RWPE2 (cell line): ENCODE measurements around the gene LBH.

Experiments used
- ATAC-seq: fragments of 200-7000 bp; cut with Tn5 transposase; 3 replicates; pipeline ENCODE4 v1.9.1; 2021; ENCODE audit warnings: low read depth
- DNase-seq: peaks from one replicate; pipeline ENCODE4 v3.0.0-alpha.2; 2020; ENCODE audit warnings: low spot score
- H3K27ac ChIP-seq: fragments of 450-650 bp; 2 replicates; pipeline ENCODE4 v1.5.1; 2017; ENCODE audit warnings: mild to moderate bottlenecking; ENCODE audit not compliant: poor library complexity, severe bottlenecking
- H3K27me3 ChIP-seq: fragments of 250-450 bp; sonication (Bioruptor Pico); 2 replicates; pipeline ENCODE4 v1.5.1; 2021; ENCODE audit warnings: mild to moderate bottlenecking, moderate library complexity; ENCODE audit not compliant: insufficient read depth, poor library complexity, severe bottlenecking
- H3K36me3 ChIP-seq: fragments of 250-450 bp; sonication (Bioruptor Pico); 2 replicates; pipeline ENCODE4 v1.5.1; 2020; ENCODE audit warnings: low read depth, mild to moderate bottlenecking, moderate library complexity
- H3K4me1 ChIP-seq: fragments of 250-450 bp; sonication (Bioruptor Pico); 2 replicates; pipeline ENCODE4 v1.5.1; 2021; ENCODE audit warnings: mild to moderate bottlenecking, moderate library complexity; ENCODE audit not compliant: insufficient read depth, poor library complexity, severe bottlenecking
- H3K4me3 ChIP-seq: fragments of 250-450 bp; sonication (Bioruptor Pico); 2 replicates; pipeline ENCODE4 v1.5.1; 2021; ENCODE audit warnings: mild to moderate bottlenecking, moderate library complexity; ENCODE audit not compliant: severe bottlenecking
- H3K9me3 ChIP-seq: fragments of 250-450 bp; sonication (Bioruptor Pico); 2 replicates; pipeline ENCODE4 v1.5.1; 2021; ENCODE audit warnings: mild to moderate bottlenecking, moderate library complexity; ENCODE audit not compliant: severe bottlenecking
- CTCF ChIP-seq: fragments of 450-650 bp; IDR thresholded peaks from one replicate; pipeline ENCODE4 v1.5.1; 2017; ENCODE audit warnings: mild to moderate bottlenecking, moderate library complexity; ENCODE audit not compliant: poor library complexity, severe bottlenecking

LBH gene

GRCh38 chr2:30191107-30191506, 40.2 kb upstream of the LBH start:
- Histone ChIP-seq H3K27ac (no peak overlapping the region), H3K4me3 (no peak overlapping the region), H3K4me1 (no peaks in the 10 kb centered on the region), H3K9me3 (no peaks in the 10 kb centered on the region), H3K36me3 (no peaks in the 10 kb centered on the region), H3K27me3 (no peaks in the 10 kb centered on the region)
- no peak for DNase-seq
- TF ChIP-seq CTCF: no peak
- ATAC-seq: no peak

GRCh38 chr2:30191819-30192271, 39.5 kb upstream of the LBH start:
- ATAC-seq (no peak), DNase-seq (no peak)
- no peaks in the 10 kb centered on the region for H3K4me1 ChIP-seq
- H3K9me3 ChIP-seq: no peaks in the 10 kb centered on the region
- no peaks in the 10 kb centered on the region for H3K36me3 ChIP-seq
- H3K27me3 ChIP-seq: no peaks in the 10 kb centered on the region
- TF ChIP-seq CTCF: no peak
- H3K4me3 ChIP-seq: no peak overlapping the region
- H3K27ac ChIP-seq: no peak overlapping the region

GRCh38 chr2:30192314-30192713, 39.0 kb upstream of the LBH start:
- TF ChIP-seq CTCF: no peak
- Histone ChIP-seq H3K27me3 (no peaks in the 10 kb centered on the region), H3K9me3 (no peaks in the 10 kb centered on the region), H3K4me1 (no peaks in the 10 kb centered on the region), H3K4me3 (no peak overlapping the region), H3K36me3 (no peaks in the 10 kb centered on the region), H3K27ac (no peak overlapping the region)
- ATAC-seq (no peak), DNase-seq (no peak)

- no peaks in the 10 kb centered on the region for H3K36me3 ChIP-seq
- no peak for ATAC-seq
- no peaks in the 10 kb centered on the region for H3K27me3 ChIP-seq
- no peak for DNase-seq
- TF ChIP-seq CTCF: no peak
- no peaks in the 10 kb centered on the region for H3K9me3 ChIP-seq
- no peak overlapping the region for H3K27ac ChIP-seq
- no peaks in the 10 kb centered on the region for H3K4me1 ChIP-seq
- H3K4me3 ChIP-seq: no peak overlapping the region
These were observed 38.1 kb upstream of the LBH start for GRCh38 chr2:30193104-30193681.

- no peak for DNase-seq
- no peak for TF ChIP-seq CTCF
- H3K27me3 ChIP-seq: no peaks in the 10 kb centered on the region
- ATAC-seq: no peak
- H3K4me1 ChIP-seq: no peaks in the 10 kb centered on the region
- no peak overlapping the region for H3K4me3 ChIP-seq
- H3K36me3 ChIP-seq: no peaks in the 10 kb centered on the region
- H3K9me3 ChIP-seq: no peaks in the 10 kb centered on the region
- no peak overlapping the region for H3K27ac ChIP-seq
These were observed 36.9 kb upstream of the LBH start for GRCh38 chr2:30194421-30194820.
